Left colon (tissue), 2 donors: ENCODE data around the gene ABCC10. TPM values are rescaled to one million over a fixed set of nuclear protein-coding genes. Genes with fewer than 3 reads are reported as not detected.
"Not testable (repeated sequence)": the region's sequence is repeated elsewhere in the genome, so short reads cannot be mapped to it uniquely, and the experiment has no call there.

ENCODE experiments used
- ATAC-seq: fragments of 200-7000 bp; cut with Tn5 transposase; one replicate; pipeline ENCODE4 v1.9.1; 2020; ENCODE audit warnings: mild to moderate bottlenecking, moderate library complexity
- DNase-seq, 2 donors: peaks; one replicate each; pipeline ENCODE4 v3.0.0-alpha.2; 2020
- intact Hi-C, 2 donors: fragments of 100-400 bp; cut with DNase I in 1 of 2; cut with micrococcal nuclease in 1 of 2; formaldehyde crosslinking; loops; one replicate each; pipeline versions ENCODE4 v1.11.2 to v1.14.0; 2022; cut with DNase I, micrococcal nuclease
- total RNA-seq, 2 donors: library from RNA; stranded (reverse); fragmentation: NEBNext Ultra II Directional; extraction: Animal tissue kit (Norgen Biotek cat#: 25700); gene quantifications; one replicate each; pipeline ENCODE4 v1.2.1, GENCODE V29; 2021
- donor health status: DM: no; HTN: no; CAD: no.
- donor health status: DM: yes; HTN: yes; CAD: no.

The ABCC10 gene
- total RNA-seq, 2 donors from 2014 or later = 32.1 to 34.6 TPM

DNA sequence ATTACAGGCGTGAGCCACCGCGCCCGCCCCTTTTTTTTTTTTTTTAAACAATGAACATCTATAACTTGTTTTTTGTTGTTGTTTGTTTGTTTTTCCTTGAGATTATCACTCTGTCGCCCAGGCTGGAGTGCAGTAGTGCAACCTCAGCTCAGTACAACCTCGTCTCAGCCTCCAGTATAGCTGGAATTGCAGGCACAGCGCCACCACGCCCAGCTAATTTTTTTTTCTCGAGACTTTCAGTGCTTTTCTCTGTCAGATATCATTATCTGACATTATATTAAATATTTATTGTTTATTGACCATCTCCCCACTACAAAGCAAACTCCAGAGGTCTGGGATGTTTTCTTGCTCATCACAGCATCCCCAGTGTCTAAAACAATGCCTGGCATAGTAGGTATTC lies 30.3 kb downstream of the ABCC10 start:
- DNase-seq (no peak), ATAC-seq (no peak)
- intact Hi-C loops = loop anchor here in 1 of 2 donors (10.0 kb wide), 1 partner anchor 47 kb away; no protein-coding TSS in a partner anchor

DNA sequence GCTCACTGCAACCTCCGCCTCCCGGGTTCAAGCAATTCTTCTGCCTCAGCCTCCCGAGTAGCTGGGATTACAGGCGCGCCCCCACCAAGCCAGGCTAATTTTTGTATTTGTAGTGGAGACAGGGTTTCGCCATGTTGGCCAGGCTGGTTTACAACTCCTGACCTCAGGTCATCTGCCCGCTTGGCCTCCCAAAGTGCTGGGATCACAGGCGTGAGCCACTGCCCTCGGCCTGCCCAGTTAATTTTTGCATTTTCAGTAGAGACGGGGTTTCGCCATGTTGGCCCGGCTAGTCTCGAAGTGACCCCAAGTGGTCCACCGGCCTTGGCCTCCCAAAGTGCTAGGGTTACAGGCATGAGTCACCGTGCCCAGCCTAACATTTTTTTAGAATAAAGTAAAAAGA lies 30.8 kb downstream of the ABCC10 start:
- intact Hi-C loops = loop anchor here in 1 of 2 donors (10.0 kb wide), 1 partner anchor 47 kb away; no protein-coding TSS in a partner anchor
- DNase-seq, ATAC-seq: not testable (repeated sequence)

DNA sequence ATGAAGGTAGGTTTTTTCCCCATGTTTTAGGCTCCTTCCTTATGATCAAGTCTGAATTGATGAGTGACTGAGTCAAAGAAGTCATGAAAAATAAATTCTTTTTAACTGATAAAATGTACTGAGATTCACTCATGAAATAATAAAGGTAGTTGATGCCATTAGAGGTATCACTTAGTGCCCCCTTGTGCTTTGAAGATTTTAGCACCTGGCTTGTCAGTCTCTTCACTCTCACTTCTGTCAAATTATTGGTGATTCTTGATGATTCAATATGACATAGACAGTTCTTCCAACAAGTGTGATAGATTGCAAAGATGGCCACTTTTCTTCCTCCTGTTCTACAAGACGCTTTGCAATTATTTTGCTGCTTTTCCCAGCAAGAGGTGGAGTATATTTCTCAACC lies 32.2 kb downstream of the ABCC10 start:
- DNase-seq (no peak), ATAC-seq (no peak)
- intact Hi-C loops = loop anchor here in 1 of 2 donors (10.0 kb wide), 1 partner anchor 45 kb away; no protein-coding TSS in a partner anchor

DNA sequence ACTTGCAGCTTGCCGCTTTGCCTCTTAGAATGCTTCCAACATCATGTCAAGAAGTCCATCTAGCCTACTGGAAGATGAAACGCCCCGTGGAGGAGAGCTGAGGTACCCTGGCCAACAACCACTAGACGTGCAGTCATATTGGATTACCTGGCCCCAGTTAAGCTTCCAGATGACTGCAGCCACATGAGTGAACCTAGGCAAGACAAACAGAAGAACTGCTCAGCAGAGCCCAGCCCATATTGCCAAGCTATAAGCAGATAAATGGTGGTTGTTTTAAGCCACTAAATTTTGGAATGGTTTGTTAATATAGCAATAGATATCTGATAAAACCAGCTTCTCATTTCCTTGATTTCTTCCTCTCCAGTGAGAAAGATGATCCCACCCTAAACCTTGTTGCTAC lies 32.7 kb downstream of the ABCC10 start:
- ATAC-seq (no peak), DNase-seq (no peak)

DNA sequence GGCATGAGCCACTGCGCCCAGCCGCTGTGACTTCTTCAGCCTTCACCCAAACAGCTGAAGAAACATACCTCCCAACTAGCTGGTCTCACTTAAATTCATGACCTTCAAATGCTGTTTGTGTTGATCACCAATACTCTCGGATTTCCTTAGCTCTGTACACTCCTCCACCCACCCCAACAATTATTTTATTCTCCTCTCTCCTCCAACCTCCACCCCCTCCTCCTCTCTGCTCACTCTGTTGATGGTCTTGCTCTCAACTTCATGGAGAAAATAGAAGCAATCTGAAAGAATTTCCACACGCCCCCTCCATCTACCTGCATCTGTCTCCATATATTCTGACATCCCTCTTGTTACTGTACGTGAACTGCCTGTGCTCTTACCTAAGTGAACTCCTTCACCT lies 34.6 kb downstream of the ABCC10 start:
- intact Hi-C loops = no loop called here
- no peak for ATAC-seq
- no peak for DNase-seq

More for the DNA sequence above, 32.7 kb downstream of the ABCC10 start:
- intact Hi-C loops = no loop called here

DNA sequence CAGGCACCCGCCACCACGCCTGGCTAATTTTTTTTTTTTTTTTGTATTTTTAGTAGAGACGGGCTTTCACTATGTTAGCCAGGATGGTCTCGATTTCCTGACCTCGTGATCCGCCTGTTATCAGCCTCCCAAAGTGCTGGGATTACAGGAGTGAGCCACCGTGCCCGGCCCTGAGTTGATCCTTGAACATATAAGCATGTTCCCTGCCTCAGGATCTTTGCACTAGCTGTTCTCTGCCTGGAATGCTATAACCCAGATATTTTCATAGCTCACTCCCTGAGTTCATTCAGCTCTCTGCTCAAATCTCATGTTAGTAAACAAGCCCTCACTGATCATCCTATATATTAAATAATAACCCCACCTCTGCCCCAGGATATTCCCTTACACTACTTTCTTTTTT lies 37.0 kb downstream of the ABCC10 start:
- intact Hi-C loops = no loop called here
- no peak for ATAC-seq
- no peak for DNase-seq

DNA sequence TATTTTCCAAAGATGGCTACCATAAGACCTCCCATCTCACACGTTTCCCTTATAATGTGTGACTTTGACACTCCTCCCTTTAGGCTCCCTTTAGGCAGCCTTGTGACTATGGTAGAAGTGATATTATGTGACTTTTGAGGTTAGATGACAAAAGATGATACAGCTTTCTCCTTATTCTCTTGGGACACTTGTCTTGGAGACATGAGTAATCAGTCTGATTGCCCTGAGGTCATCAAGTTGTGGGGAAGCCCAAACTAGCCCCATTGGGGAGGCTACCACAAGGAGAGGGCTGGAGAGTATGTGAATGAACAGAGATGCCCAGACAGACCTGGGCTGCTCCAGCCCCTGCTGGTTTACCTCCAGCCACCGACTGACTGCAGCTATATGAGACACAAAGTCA lies 38.6 kb downstream of the ABCC10 start:
- intact Hi-C loops = no loop called here
- no peak for ATAC-seq

DNA sequence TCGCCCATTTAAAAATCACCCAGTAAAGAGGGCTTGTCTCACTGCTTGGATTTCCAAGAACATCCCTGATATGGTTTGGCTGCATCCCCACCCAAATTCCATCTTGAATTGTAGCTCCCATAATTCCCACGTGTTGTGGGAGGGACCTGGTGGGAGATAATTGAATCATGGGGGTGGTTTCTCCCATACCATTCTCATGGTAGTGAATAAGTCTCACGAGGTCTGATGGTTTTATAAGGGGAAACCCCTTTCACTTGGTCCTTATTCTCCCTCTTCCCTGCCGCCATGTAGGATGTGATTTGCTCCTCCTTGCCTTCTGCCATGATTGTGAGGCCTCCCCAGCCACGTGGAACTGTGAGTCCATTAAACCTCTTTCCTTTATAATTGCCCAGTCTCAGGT lies 39.9 kb downstream of the ABCC10 start:
- intact Hi-C loops, ATAC-seq: not testable (repeated sequence)
- DNase-seq = peak in 1 of 2 donors; percentile 3

More for the DNA sequence above, 38.6 kb downstream of the ABCC10 start:
- DNase-seq = peak in 1 of 2 donors; percentile 5

DNA sequence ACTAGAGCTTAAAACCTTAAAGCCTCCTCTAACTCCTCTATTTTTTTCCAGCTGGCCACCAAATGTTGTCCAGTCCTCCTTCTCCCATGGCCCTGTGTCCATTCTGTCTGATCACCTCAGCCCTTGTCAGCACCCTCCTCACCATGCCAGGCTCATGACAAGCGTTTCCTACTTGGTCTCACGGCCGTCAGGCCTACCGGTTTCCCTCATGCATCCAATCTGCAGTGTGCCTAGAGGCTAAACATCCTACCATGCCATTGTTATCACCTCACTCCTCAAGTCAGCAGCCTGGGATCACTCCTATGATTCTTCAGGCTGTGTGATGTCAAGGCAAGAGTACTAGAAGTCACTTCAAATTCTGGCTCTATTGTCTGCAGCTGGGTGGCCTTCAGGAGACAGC lies 40.4 kb downstream of the ABCC10 start:
- DNase-seq (peak in 1 of 2 donors; percentile 3), ATAC-seq (no peak)
- intact Hi-C loops = no loop called here

DNA sequence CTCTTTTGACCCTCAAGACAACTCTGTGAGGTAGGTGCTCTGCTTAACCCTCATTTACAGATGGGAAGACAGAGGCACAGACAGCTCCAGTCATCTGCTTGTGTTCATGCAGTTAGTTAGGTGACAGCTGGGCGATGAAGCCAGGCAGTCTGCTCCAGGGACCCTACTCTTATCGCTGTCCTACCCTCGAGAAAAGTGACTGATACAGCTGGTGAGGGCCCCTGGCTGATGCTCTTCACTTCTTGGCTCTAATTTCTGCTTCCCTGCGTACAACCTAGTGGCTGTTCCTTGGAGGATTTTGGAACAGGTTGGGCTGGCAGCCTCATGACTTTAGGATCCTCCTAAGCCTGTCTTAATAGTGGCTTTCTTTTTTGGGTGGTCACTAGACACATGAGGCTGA lies 40.9 kb downstream of the ABCC10 start:
- intact Hi-C loops = no loop called here
- ATAC-seq (no peak), DNase-seq (peak in 1 of 2 donors; percentile 4)

DNA sequence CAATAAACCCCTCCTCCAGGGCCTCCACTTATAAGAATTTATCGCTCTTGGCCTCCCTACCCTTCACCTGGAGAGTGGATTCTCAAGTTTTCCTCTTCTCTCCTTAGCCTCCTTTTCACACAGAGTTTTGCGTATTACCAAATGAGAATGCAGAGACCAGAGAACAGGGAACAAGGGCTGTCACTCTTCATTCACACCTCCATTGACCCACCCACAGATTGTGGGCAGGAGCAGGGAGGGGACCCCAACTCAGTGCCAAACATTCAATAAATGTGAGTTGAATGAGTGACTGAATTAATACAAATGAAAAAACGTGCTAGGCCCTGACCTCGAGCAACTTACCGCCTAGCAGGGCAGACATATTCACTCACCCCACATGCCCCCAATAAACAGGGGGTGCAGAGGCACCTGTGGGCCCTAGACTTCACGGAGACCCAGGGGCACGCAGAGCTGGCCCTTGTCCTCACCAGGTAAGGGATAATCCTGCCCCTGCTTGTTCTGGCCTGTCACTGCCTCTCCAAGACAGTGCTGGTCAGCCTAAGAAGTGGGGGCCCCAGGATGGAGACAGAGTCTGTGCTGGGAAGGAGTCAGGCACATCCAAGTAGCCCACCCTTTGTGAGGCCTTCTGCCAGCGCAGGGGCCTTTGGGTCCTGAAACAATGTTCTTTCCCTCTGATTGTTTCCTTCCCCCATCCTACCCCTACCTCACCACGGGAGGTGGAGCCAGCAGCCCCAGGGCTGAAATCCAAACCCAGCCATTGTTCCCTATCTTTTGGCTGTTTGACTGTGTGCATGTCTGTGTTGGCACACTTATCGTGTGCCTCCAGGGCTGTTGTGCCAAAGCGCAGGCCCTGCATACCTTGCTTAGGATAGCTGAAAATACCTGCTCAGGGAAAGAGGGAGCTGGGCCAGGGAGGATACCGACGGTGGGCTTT lies 41.7 kb downstream of the ABCC10 start:
- ATAC-seq (no peak), DNase-seq (no peak)
- intact Hi-C loops = no loop called here

DNA sequence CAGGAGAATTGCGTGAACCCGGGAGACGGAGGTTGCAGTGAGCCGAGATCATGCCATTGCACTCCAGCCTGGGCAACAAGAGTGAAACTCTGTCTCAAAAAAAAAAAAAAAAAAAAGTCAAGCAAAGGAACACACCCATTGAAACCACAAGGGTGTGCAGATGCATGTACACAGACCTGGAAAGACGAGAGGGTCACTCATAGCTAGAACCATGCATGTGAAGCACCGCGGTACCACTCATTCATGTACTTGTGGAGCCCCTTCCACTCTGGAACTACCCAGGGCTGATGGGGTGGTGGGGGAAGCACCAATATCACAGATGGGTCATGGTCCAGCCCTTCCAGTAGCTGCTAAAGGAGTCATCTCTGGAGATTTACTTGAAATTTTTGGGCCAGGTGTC lies 42.6 kb downstream of the ABCC10 start:
- intact Hi-C loops = no loop called here
- DNase-seq = no peak
- ATAC-seq = no peak

DNA sequence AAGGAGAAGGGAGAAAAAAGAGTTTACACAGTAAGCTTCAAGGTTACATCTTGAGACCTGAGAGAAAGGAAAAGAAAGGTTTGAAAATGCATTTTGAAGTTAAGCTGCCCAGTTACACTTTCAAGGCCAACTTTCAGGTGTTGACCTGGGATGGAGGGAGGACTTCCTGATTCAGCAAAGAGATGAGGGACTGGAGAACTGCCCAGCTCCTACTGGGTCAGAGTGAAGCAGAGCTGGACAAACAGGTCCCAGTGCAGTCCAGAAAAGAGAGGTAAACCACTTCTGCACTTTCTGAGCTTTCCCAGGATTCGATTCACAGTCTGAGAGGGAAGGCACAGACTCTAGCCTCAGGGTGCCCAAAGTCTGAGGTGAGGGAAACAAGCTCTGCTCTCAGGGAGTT lies 44.1 kb downstream of the ABCC10 start:
- intact Hi-C loops = no loop called here
- ATAC-seq (no peak), DNase-seq (no peak)

DNA sequence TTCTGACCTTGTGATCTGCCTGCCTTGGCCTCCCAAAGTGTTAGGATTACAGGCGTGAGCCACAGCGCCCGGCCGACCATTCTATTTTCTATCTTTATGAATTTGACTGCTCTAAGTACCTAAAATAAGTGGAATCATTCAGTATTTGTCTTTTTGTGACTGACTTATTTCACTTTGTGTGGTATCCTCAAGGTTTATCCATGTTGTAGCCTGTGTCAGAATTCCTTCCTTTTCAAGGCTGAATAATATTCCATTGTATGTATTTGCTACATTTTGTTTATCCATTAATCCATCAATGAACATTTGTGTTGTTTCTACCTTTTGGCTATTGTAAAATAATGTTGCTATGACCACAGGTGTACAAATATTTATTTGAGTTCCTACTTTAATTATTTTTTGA lies 45.2 kb downstream of the ABCC10 start:
- ATAC-seq (no peak), DNase-seq (no peak)
- intact Hi-C loops = no loop called here

DNA sequence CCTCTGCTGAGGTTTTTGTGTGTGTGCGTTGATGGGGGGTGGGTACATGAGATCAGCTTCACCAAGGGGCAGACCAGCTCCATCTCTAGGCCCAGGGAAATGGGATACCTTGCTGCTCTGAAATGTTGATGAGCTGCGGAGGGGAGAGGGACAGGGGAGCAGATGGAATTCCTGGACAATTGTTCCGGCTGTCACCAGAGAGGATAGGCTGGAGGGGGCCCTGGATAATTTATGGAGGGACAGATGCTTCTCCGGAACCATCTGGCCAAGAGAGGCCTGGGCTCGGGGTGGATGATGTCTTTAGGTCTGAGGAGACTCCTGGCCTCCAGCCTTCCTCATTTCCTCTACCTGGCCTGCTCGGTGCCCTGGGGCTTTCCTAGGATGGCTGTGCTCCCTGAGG lies 48.2 kb downstream of the ABCC10 start:
- DNase-seq (no peak), ATAC-seq (no peak)
- intact Hi-C loops = no loop called here

DNA sequence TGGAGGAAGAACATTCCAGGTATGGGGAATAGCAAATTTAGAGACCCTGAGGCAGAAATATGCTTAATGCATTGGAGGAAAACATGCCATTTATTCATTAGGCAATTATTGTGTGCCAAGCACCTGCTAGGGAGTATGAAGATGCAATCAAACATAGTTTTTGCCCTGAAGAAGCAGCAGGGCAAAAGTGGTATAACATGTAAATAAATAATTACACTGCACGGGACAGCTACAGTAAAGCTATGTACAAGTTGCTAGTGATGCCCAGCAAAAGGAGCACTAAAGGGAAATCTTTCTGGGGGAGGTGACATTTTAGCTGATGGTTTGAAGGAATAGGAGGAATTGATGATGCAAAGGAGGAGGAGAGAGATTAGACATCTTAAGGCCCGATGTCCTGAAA lies 49.4 kb downstream of the ABCC10 start:
- DNase-seq (no peak), ATAC-seq (no peak)
- intact Hi-C loops = no loop called here

DNA sequence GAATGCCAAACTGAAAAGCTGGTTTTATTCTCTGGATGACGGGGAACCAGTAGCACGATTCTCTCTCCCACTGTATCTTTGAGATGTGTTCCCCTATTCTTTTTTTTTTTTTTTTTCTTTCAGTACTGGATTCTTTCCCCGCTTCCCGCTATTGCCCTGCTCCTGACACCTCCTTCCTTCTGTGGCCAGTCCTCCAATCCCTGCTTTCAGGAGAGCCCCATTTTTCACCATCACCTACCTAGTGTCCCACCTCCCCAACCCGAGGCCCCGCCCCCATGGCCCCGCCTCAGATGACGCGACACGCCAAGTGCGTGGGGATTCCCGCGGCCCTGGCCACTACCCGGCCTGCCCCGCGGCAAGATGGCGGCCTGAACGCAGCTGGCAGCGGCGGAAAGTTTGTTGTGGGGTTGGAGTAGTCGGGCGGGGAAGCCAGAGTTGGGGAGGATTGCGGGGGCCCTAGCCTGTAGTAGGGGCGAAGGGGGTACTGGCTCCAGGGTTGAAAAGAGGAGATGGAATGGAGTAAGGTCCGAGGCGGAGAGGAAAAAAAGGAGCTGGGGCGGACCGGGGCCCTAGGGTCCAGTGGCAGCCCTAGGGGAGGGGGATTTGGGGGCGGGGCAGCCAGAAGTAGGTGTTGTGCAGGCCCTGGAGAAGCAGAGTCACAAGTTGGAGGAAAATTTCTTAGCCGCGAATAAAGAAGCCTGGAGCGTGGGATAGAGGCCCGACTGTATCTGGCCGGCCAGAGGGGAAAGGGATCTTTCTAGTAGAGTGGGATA lies 50.1 kb downstream of the ABCC10 start, which contains the start of gene TJAP1:
Gene TJAP1 (plus strand): TSS at position 336 of the 773 bp plus-strand sequence. CDS start 21,432 bp downstream, outside the sequence.
- DNase-seq (peak; percentile 90 to 96), ATAC-seq (peak; percentile 100)
- intact Hi-C loops = no loop called here

DNA sequence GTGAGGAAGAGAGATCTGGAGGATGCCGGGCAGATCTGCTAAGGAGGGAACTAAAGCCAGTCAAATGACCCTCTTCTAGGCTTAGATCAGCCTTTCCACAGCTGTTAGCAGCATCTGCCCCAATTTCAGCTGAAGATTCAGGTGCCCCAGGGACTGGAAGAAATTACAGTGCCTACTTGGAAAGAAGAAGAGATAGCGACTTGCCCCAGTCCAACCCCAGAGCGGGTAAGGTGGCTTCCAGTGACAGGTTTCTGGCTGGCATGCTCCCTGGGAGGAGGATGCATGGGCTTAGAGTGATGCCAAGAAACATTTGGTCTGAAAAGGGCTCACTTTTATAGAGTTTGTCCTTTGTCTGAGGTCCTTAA lies 50.6 kb downstream of the ABCC10 start:
- intact Hi-C loops = no loop called here
- DNase-seq (no peak), ATAC-seq (peak; percentile 9)

DNA sequence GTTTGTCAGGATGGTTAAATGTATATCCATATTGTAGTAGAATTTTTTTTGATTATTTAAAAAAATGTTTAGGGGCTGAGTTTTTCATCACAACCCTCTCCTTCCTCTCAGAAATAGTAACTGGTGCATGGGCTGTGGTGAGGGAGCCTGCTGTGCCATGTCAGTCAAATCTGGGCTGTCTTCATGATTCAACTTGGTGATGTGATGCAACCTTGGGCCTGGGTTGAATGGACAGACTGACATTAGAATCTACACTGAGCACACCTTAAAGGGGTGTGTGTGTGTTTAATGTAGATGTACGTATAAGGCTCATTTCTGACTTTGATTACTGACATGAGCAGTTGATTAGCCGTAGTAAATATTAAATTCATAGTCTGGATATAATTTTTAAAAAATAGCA lies 53.7 kb downstream of the ABCC10 start:
- no peak for ATAC-seq
- intact Hi-C loops = no loop called here
- no peak for DNase-seq
